NT2/D1 (cell line): Measurements from ENCODE around the gene ENOX1.

Experiments
- SUZ12 ChIP-seq: IDR thresholded peaks from 2 replicates; pipeline ENCODE4 v1.6.1; 2011; ENCODE audit not compliant: insufficient read length, insufficient read depth; ENCODE audit errors: extremely low read depth
- ZNF274 ChIP-seq: IDR thresholded peaks from 2 replicates; pipeline ENCODE4 v1.6.1; 2011; ENCODE audit warnings: mild to moderate bottlenecking, low read depth, low read length

DNA sequence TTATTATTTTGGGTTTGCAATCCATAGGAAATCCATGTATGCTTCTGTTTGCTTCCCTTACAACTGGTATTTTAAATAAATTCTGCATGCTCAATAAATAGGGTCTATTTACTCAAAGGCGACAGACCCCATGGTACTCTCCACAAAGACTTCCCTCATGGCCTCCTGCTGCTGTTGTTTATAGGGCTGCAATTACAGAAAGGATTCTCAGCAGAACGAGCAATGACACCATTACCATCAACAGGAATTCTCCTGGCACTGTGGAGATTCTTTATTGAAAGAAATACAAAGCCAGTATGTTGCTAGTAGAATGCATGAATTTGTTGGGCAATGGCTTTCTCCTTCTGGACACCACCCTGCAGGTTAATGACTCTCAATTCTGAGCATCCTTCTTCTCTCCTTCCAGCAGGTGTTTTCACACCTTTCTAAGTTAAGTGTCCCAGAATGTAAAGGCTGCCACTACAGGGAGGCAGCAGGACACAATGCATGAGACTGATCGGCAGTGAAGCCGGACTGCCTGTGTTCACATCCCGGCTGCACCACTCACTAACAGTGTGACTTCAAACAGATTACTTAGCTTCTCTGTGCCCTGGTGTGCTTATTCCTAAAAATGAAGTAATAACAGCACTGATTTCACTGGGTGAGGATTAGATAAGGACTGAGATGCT is 403.1 kb downstream of the ENOX1 start:
- TF ChIP-seq SUZ12 (no peak), ZNF274 (no peak)
